WTC11 (cell line): Measurements from ENCODE around the gene SLC29A3. TPM values are rescaled to one million over a fixed set of nuclear protein-coding genes. Genes with fewer than 3 reads are reported as not detected.
"Not testable (repeated sequence)": the region's sequence is repeated elsewhere in the genome, so short reads cannot be mapped to it uniquely, and the experiment has no call there.

ENCODE experiments used
- ATAC-seq: fragments of 200-7000 bp; cut with Tn5 transposase; 2 replicates; pipeline ENCODE4 v1.10.0; 2021; ENCODE audit warnings: mild to moderate bottlenecking, moderate library complexity
- CTCF ChIA-PET: fragments of 300-600 bp; sonication (Branson Sonifier 250); formaldehyde crosslinking; loops from one replicate; lab custom pipeline; 2021; ENCODE audit warnings: antibody characterized with exemption; lab: Charles Lee
- POLR2A ChIA-PET: fragments of 350-600 bp; sonication (Branson Sonifier 250); formaldehyde crosslinking; loops from one replicate; lab custom pipeline; 2021; ENCODE audit warnings: antibody characterized with exemption; lab: Charles Lee
- DNase-seq: peaks from one replicate; pipeline ENCODE4 v3.0.0; 2021; ENCODE audit warnings: low spot score
- H3K27ac Mint-ChIP-seq: 2 replicates; pipeline ENCODE4 v1.8.0; 2021; ENCODE audit warnings: mixed read lengths
- H3K27me3 Mint-ChIP-seq: 2 replicates; pipeline ENCODE4 v1.8.0; 2021; ENCODE audit warnings: low read depth, mild to moderate bottlenecking, moderate library complexity, mixed read lengths
- H3K36me3 Mint-ChIP-seq: 2 replicates; pipeline ENCODE4 v1.8.0; 2021; ENCODE audit warnings: mixed read lengths
- H3K4me1 Mint-ChIP-seq: 2 replicates; pipeline ENCODE4 v1.8.0; 2022; ENCODE audit warnings: mixed read lengths
- H3K4me3 Mint-ChIP-seq: 2 replicates; pipeline ENCODE4 v1.8.0; 2021; ENCODE audit warnings: mild to moderate bottlenecking, moderate library complexity, mixed read lengths
- H3K9me3 Mint-ChIP-seq: 2 replicates; pipeline ENCODE4 v1.8.0; 2021; ENCODE audit warnings: mixed read lengths
- CBFB ChIP-seq: sonication (generic); formaldehyde crosslinking; IDR thresholded peaks from 2 replicates; pipeline ENCODE4 v1.8.1; 2022; ENCODE audit warnings: mild to moderate bottlenecking, low read depth, missing genetic modification reagents
- CREM ChIP-seq: sonication (generic); formaldehyde crosslinking; IDR thresholded peaks from 2 replicates; pipeline ENCODE4 v1.8.1; 2022; ENCODE audit warnings: mild to moderate bottlenecking, missing genetic modification reagents, moderate library complexity
- E2F4 ChIP-seq: sonication (generic); formaldehyde crosslinking; IDR thresholded peaks from 2 replicates; pipeline ENCODE4 v1.8.1; 2022; ENCODE audit warnings: low read depth, mild to moderate bottlenecking, moderate library complexity, missing genetic modification reagents, borderline replicate concordance
- ESRRA ChIP-seq: sonication (generic); formaldehyde crosslinking; IDR thresholded peaks from 2 replicates; pipeline ENCODE4 v1.8.1; 2022; ENCODE audit warnings: mild to moderate bottlenecking, missing genetic modification reagents, borderline replicate concordance
- FOXJ3 ChIP-seq: sonication (generic); formaldehyde crosslinking; IDR thresholded peaks from 2 replicates; pipeline ENCODE4 v1.9.0; 2021; ENCODE audit warnings: missing genetic modification reagents, mild to moderate bottlenecking, borderline replicate concordance
- JAZF1 ChIP-seq: fragments of 250-450 bp; sonication (Bioruptor Pico); IDR thresholded peaks from 2 replicates; pipeline ENCODE4 v1.9.0; 2021; ENCODE audit warnings: moderate library complexity, mild to moderate bottlenecking, inconsistent platforms
- NFATC4 ChIP-seq: fragments of 250-450 bp; sonication (Bioruptor Pico); IDR thresholded peaks from 2 replicates; pipeline ENCODE4 v1.9.0; 2021; ENCODE audit warnings: mild to moderate bottlenecking
- PREB ChIP-seq: sonication (generic); formaldehyde crosslinking; IDR thresholded peaks from 2 replicates; pipeline ENCODE4 v1.8.1; 2022; ENCODE audit warnings: mild to moderate bottlenecking, missing genetic modification reagents, moderate library complexity, borderline replicate concordance
- SMAD4 ChIP-seq: sonication (generic); formaldehyde crosslinking; IDR thresholded peaks from 2 replicates; pipeline ENCODE4 v1.8.0; 2022; ENCODE audit warnings: mild to moderate bottlenecking, missing genetic modification reagents
- TCF7 ChIP-seq: sonication (generic); formaldehyde crosslinking; IDR thresholded peaks from 2 replicates; pipeline ENCODE4 v1.8.0; 2022; ENCODE audit warnings: mild to moderate bottlenecking, low read depth, missing genetic modification reagents, moderate library complexity
- TEAD4 ChIP-seq: sonication (generic); formaldehyde crosslinking; IDR thresholded peaks from 2 replicates; pipeline ENCODE4 v1.8.0; 2022; ENCODE audit warnings: mild to moderate bottlenecking, missing genetic modification reagents
- ZNF121 ChIP-seq: sonication (generic); formaldehyde crosslinking; IDR thresholded peaks from 2 replicates; pipeline ENCODE4 v1.8.0; 2023; ENCODE audit warnings: missing genetic modification reagents
- ZNF138 ChIP-seq: sonication (generic); formaldehyde crosslinking; conservative IDR thresholded peaks from 2 replicates; pipeline ENCODE4 v1.8.1; 2022; ENCODE audit warnings: mild to moderate bottlenecking, moderate library complexity, missing genetic modification reagents
- ZNF281 ChIP-seq: sonication (generic); formaldehyde crosslinking; IDR thresholded peaks from 2 replicates; pipeline ENCODE4 v1.8.0; 2023; ENCODE audit warnings: mild to moderate bottlenecking, missing genetic modification reagents
- ZSCAN18 ChIP-seq: fragments of 250-450 bp; sonication (Bioruptor Pico); IDR thresholded peaks from 2 replicates; pipeline ENCODE4 v2.1.2; 2022; ENCODE audit warnings: mild to moderate bottlenecking, moderate library complexity
- total RNA-seq: library from RNA; stranded (reverse); gene quantifications from 3 replicates; pipeline ENCODE4 v1.2.3, GENCODE V29; 2021
- TF ChIP-seq, protein P1 (sequence below): sonication (generic); formaldehyde crosslinking; IDR thresholded peaks from 2 replicates; pipeline ENCODE4 v1.8.1; 2023; ENCODE audit warnings: mild to moderate bottlenecking, missing genetic modification reagents, moderate library complexity
- TF ChIP-seq, protein P2 (sequence below): sonication (generic); formaldehyde crosslinking; IDR thresholded peaks from 2 replicates; pipeline ENCODE4 v1.8.1; 2023; ENCODE audit warnings: mild to moderate bottlenecking, missing genetic modification reagents
- TF ChIP-seq, protein P3 (sequence below): sonication (generic); formaldehyde crosslinking; IDR thresholded peaks from 2 replicates; pipeline ENCODE4 v1.8.1; 2022; ENCODE audit warnings: missing genetic modification reagents, borderline replicate concordance

Gene SLC29A3
- total RNA-seq, 1 experiment from 2014 or later, result 9.2 TPM

DNA sequence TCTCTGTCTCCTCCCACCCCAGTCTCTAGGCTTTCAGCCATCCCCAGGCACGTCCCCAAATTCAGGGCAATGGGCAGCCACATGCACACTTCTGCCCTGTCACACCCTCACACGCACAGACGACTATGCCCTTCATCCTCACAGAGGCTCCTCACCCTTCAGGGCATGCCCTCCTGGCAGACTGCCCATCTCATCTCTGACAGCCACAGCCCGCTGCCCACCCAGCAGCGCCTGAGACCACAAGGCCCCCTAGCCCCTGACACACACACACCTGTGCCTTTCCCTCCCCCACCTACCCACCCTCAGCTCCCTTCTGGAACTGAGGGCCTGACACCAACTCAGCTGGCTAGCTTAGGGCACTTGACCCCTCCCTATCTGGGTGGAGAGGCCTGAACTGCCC, 23.0 kb upstream of the SLC29A3 start:
- no peaks in the 10 kb centered on the region for H3K27me3 Mint-ChIP-seq
- no peak for TF ChIP-seq JAZF1 (CRISPR knock-in tag)
- no peak for TF ChIP-seq ZNF138
- TF ChIP-seq ESRRA, result no peak
- TF ChIP-seq ZSCAN18 (CRISPR knock-in tag), result no peak
- TF ChIP-seq ZNF121 (CRISPR knock-in tag), result no peak
- TF ChIP-seq ZNF281 (CRISPR knock-in tag), result no peak
- no peak for TF ChIP-seq TCF7 (CRISPR knock-in tag)
- TF ChIP-seq, protein P1, sequence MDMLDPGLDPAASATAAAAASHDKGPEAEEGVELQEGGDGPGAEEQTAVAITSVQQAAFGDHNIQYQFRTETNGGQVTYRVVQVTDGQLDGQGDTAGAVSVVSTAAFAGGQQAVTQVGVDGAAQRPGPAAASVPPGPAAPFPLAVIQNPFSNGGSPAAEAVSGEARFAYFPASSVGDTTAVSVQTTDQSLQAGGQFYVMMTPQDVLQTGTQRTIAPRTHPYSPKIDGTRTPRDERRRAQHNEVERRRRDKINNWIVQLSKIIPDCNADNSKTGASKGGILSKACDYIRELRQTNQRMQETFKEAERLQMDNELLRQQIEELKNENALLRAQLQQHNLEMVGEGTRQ (CRISPR knock-in tag), result no peak
- TF ChIP-seq, protein P2, sequence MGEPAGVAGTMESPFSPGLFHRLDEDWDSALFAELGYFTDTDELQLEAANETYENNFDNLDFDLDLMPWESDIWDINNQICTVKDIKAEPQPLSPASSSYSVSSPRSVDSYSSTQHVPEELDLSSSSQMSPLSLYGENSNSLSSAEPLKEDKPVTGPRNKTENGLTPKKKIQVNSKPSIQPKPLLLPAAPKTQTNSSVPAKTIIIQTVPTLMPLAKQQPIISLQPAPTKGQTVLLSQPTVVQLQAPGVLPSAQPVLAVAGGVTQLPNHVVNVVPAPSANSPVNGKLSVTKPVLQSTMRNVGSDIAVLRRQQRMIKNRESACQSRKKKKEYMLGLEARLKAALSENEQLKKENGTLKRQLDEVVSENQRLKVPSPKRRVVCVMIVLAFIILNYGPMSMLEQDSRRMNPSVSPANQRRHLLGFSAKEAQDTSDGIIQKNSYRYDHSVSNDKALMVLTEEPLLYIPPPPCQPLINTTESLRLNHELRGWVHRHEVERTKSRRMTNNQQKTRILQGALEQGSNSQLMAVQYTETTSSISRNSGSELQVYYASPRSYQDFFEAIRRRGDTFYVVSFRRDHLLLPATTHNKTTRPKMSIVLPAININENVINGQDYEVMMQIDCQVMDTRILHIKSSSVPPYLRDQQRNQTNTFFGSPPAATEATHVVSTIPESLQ (CRISPR knock-in tag), result no peak
- TF ChIP-seq PREB (CRISPR knock-in tag), result no peak
- TF ChIP-seq, protein P3, sequence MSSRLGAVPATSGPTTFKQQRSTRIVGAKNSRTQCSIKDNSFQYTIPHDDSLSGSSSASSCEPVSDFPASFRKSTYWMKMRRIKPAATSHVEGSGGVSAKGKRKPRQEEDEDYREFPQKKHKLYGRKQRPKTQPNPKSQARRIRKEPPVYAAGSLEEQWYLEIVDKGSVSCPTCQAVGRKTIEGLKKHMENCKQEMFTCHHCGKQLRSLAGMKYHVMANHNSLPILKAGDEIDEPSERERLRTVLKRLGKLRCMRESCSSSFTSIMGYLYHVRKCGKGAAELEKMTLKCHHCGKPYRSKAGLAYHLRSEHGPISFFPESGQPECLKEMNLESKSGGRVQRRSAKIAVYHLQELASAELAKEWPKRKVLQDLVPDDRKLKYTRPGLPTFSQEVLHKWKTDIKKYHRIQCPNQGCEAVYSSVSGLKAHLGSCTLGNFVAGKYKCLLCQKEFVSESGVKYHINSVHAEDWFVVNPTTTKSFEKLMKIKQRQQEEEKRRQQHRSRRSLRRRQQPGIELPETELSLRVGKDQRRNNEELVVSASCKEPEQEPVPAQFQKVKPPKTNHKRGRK (CRISPR knock-in tag), result no peak
- TF ChIP-seq SMAD4, result no peak
- no peak for TF ChIP-seq E2F4 (CRISPR knock-in tag)
- no peak for TF ChIP-seq CBFB (CRISPR knock-in tag)
- no peak for TF ChIP-seq FOXJ3 (CRISPR knock-in tag)
- TF ChIP-seq NFATC4 (CRISPR knock-in tag), result no peak
- no peak for TF ChIP-seq TEAD4
- no peak for TF ChIP-seq CREM (CRISPR knock-in tag)
- TF ChIP-seq, all 79 proteins: peak for 0
- H3K27ac Mint-ChIP-seq, result no peak overlapping the region
- no peaks in the 10 kb centered on the region for H3K4me1 Mint-ChIP-seq
- DNase-seq (no peak), ATAC-seq (no peak)
- H3K9me3 Mint-ChIP-seq, result no peaks in the 10 kb centered on the region
- CTCF ChIA-PET, result interaction anchor here (0.9 kb wide), 1 partner anchor 26 kb away, joined by 3 read pairs; no protein-coding TSS in a partner anchor
- H3K36me3 Mint-ChIP-seq, result peaks cover 31% of the 10 kb centered on the region
- POLR2A ChIA-PET, result no interaction called here
- no peak overlapping the region for H3K4me3 Mint-ChIP-seq

DNA sequence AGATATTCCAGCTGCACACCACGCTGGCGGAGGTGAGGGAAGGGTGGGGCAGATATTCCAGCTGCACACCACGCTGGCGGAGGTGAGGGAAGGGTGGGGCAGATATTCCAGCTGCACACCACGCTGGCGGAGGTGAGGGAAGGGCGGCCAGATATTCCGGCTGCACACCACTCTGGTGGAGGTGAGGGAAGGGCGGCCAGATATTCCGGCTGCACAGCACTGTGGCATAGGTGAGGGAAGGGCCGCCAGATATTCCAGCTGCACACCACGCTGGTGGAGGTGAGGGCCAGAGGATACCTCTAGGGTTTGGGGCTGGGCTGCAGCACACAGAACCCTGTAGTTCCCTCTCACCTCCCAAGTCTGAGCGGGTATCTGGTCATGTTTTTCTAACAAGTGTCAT, 22.2 kb upstream of the SLC29A3 start:
- H3K27ac Mint-ChIP-seq, DNase-seq, H3K4me3 Mint-ChIP-seq, H3K27me3 Mint-ChIP-seq, H3K9me3 Mint-ChIP-seq, ATAC-seq, H3K4me1 Mint-ChIP-seq, POLR2A ChIA-PET: not testable (repeated sequence)
- peaks cover 31% of the 10 kb centered on the region for H3K36me3 Mint-ChIP-seq
- CTCF ChIA-PET, result interaction anchor here (0.6 kb wide), 1 partner anchor 1179 kb away, joined by 3 read pairs; no protein-coding TSS in a partner anchor
